ENCODE results near the gene DNAJB7.
A peak's percentile ranks its signal among the peaks of the same experiment; 100 is the strongest.
"Not testable (repeated sequence)": the region's sequence is repeated elsewhere in the genome, so short reads cannot be mapped to it uniquely, and the experiment has no call there.

DNAJB7 gene

DNA sequence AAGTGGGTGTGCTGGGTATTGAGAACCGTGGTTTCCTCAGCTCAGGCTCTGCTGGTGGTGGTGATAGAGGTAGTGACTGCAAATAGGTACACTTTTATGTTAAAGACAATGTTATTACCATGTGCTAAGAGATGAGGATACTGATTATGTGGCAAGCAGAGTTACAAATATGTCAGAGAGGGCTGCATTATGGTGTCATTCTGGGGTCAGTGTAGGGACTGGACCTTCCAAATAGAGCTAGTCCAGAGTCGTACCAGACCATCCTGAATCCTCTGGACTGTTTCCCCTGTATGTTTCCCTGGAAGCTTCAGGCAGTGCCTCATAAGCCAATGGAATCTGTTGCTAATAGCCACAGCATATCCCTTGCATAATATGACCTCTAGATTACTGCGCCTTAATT lies at the start of gene DNAJB7:
TSS of gene DNAJB7 (minus strand) at position 101 of the 400 bp plus-strand sequence. CDS start 119 bp downstream, outside the sequence.
- DNase-seq, result no peak

DNA sequence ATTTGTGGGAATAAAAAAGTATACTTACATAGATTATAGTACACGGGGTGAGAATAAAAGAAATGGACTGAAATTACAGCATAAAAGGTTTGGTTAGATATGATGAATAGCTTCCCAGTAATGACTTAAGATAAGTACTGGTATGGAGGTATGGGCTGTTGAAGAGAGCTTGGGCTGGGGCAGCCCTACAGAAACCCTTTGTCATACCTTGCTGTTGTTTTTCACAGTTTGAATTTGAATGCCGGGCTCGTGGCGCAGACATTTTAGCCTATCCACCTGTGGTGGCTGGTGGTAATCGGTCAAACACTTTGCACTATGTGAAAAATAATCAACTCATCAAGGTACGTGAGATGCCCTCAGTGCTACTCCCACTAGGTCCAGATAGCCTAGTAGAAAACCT lies 47.0 kb upstream of the DNAJB7 start:
- no peak for DNase-seq

DNA sequence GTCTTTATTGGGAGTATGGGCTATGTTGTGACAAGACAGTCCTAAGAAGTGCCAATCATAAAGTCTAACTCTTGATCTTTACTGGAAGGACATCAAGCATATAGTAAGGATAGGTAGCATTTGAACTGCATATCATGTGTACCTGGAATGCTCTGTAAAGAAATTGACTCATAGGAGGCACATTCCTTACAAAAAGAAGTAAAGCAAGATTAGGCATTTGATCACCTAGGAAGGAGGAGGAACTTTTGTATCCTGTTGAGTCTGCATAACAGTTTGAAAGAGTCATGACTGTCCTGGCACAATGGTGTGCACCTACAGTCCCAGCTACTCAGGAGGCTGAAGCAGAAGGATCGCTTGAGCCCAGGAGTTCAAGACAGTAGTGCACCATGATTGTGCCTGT lies 42.2 kb upstream of the DNAJB7 start:
- no peak for DNase-seq

DNA sequence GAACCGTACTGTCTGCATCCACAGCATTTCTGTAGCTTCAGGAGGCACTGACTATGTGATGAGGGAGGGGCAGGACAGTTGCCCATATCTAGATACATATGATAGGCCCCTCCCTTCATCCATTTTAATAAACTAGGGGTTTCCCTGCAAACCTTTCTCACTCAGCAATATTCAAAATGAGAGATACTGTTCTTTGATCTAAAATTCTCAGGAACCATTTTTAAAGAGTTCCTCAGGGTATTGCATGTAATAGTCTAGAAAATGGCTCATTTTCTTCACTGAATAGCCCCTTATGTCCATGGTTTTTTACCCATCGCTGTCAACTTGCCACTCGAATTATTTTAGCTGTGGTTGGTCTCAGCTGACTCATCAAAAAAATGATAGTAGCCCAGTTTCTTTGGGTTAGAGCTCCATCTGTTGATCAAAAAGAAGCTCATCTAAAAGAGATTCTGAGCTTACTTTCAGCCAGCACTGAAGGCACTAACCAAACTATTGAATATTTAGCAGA lies 37.0 kb upstream of the DNAJB7 start:
- peak in 1 of 2 experiments; percentile 6 for DNase-seq

DNA sequence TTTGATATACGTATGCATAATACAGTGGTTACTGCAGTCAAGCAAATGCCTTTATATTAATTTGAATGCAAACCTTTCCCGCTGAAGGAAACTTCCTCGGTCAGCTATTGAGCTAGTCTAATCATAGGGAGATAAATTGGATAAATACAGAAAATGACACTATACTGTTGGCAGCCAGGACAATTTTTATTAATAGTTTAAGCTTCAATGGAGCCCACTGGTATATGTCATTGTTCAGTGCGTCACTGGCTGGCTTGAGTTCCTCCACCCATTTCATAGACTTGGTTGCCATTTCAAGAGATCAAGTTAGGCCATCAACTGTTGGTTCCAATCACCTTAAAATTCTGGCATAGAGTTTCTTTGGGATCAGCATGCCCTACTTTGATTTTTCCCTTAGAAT lies 32.5 kb upstream of the DNAJB7 start:
- DNase-seq, result no peak

DNA sequence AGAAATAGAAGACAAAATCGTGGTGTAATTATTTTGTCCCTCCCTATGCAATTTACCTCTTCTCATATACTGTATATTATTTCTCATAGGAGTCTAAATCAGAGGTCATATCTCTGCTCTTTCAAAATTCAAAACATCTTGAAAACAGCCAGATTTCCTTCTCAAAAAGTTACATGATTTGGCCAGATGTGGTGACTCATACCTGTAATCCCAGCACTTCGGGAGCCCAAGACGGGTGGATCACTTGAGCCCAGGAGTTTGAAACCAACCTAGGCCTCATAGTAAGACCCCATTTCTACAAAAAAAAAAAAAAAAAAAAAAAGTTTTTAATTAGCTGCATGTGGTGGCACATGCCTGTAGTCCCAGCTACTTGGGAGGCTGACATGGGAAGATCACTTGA lies 29.0 kb upstream of the DNAJB7 start:
- DNase-seq, result no peak

DNA sequence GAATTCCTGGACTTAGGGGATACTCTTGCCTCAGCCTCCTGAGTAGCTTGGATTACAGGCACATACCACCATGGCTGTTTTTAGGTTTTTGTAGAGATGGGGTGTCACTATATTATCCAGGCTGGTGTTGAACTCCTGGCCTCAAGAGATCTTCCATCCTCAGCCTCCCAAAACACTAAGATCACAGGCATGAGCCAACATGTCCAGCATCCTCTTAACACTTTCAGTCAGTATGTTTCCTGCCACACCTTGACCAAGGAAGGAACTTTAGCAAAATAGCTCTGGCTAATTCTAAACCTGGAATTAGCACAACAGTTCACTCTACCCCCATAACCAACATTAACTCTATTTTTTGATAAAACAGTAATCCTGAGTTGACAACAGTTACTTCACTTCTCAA lies 27.2 kb upstream of the DNAJB7 start:
- DNase-seq, result no peak

DNA sequence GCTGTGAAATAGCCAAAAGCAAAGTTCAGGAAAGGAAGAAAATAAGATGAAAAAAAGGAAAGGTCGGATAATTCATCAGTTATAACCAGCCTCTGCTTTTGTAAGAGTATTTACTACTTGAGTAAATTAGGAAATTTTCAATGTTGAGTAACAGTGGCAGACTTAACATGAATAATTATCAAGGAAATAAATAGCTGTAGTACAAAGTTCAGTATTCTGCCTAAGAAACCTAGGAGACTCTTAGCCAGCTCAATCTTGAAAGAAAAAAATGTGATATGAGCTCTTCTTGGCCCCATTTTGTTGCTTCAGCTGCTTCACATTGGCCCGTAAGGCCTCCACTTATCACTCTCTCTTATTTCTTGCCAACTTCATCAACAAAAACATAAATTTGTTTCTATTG lies 17.0 kb upstream of the DNAJB7 start:
- no peak for DNase-seq

DNA sequence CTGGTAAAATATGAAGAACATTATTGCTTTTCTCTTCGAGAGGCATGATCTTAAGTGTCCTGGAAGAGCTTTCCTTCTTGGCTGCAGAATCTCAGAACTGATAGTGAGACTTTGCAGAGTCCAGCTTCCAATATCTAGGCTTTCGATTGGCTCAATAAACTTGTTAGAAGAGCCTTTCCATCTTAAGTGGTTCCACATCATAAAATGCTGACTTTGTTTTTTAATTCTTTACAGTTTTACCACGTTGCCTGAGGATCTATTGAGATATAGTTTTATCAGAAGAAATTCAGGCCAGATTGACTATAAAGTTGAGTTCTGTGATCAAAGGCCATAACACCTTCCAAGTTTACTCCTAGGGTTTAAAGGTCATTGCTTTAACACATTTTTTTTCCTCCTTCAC lies 15.6 kb upstream of the DNAJB7 start:
- no peak for DNase-seq

DNA sequence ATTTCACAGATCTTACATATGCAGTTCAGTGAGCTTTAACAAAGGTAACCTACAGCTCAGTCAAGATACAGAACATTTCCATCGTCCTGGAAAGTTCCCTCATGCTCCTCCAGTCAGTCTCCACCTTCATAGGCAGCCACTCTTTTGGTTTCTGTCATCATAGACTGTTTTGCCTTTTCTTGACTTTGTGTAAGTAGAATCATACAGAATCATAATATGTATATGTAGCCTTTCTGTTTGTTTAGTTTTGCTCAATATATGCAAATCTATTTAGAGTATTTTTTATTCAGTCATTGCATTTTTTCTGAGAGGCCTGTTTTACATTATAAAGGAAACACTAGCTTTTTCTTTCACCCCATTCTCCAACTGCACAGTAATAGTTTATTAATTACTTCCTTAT lies 15.0 kb upstream of the DNAJB7 start:
- DNase-seq, result no peak

DNA sequence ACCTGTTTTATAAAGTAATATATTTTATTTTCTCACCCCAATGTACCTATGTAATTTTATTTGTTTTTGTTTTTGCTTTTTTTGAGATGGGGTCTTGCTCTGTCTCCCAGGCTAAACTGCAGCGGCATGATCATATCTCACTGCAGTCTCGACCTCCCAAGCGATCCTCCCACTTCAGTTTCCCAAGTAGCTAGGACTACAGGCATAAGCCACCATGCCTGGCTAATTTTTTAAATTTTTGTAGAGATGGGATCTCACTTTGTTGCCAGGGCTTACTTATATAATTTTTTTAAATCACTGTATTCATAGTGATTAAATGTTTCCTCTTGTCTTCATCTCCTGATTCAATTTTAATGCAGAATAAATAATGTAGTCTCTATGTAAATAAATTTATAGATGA lies 13.2 kb upstream of the DNAJB7 start:
- no peak for DNase-seq

DNA sequence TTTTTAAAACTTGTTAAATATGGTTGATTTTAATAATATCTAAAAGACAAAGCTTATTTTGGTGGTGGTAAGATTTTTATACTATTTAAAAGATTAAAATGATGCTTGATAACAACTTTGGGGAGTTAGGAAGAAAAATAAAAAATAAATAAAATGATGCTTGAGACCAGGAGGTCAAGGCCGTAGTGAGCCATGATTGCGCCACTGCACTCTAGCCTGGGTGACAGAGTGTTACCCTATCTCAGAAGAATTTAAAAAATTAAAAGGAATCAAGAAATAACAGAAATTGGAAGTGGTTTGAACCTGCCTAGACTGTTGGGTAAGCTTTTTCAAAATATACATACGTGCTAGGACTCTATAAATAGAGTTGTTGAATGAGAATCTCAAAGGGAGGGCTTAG lies 12.1 kb upstream of the DNAJB7 start:
- no peak for DNase-seq

DNA sequence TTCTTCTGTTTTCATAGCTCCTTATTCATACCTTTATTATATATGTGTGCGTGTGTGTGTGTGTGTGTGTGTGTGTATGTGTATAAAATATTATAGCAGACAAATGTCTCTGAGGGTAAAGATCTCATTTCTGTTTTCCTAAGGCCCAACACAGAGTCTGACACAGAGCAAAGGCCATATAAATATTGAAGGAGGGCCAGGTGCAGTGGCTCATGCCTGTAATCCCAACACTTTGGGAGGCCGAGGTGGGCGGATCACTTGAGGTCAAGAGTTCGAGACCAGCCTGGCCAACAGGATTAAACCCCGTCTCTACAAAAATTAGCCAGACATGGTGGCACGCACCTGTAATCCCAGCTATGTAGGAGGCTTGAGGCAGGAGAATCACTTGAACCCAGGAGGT lies 6.5 kb upstream of the DNAJB7 start:
- not testable (repeated sequence) for DNase-seq

DNA sequence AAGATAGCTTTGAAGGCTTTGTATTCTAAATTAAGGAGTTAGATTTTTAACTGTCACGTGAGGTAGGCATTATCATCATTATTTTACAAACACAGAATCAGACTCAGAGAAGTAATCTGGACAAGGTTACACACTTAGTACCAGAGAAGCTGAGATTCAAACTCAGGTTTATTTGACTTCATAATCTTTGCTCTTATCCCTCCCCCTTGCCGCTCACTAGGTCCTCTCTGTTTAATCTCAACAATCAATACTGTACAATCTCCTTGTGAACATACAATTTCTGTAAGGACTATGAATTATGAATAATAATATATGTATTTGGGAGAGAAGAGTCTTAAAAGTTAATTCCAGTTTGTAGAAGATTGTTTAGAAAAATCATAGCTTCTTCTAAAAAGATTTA lies 5.2 kb upstream of the DNAJB7 start:
- DNase-seq, result no peak

DNA sequence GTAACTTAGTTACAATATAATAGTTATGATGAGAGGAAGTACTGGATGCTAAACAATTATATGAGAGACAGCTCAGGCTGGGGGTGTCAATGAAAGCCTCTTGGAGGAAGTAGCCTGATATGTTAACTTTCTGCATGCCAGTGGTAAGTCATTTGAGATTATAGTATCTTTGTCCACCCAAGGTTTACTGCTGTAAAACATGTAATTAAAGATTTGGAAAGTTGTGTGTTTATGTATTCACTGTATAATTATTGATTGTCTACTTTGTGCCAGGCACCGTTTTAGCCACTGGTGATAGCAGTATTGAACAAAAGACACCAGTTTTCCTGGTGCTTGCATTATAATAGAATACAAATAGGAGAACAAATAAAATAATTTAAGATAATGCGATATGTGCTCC lies 624 bp upstream of the DNAJB7 start:
- DNase-seq, result no peak

DNA sequence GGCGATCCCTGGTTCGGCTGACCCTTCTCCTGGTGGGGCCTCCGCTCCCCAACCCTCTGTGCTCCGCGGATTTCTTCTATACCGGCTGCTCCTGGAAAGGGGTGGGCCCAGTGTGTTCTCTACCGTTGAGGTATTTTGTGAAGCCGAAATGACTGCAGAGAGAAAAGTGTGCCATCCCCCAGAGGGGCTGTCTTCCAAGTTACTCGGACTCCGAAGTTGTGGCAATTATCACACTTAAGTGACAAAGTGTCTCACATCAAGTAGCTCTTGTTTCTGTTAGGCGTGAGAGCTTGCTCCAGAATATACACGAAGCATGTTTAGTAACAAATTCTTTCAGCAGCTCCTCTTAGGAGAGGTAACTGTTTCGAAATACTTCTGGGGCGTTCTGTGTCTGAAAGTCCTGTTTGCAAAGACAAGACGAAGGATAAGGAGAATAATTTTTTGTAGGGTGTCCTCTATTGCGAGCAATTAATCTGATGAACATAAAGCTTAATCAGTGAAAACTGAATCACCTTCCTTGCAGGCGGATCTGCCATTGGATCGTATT lies 4.5 kb downstream of the DNAJB7 start:
- DNase-seq, result peak in 1 of 2 experiments; percentile 9

DNA sequence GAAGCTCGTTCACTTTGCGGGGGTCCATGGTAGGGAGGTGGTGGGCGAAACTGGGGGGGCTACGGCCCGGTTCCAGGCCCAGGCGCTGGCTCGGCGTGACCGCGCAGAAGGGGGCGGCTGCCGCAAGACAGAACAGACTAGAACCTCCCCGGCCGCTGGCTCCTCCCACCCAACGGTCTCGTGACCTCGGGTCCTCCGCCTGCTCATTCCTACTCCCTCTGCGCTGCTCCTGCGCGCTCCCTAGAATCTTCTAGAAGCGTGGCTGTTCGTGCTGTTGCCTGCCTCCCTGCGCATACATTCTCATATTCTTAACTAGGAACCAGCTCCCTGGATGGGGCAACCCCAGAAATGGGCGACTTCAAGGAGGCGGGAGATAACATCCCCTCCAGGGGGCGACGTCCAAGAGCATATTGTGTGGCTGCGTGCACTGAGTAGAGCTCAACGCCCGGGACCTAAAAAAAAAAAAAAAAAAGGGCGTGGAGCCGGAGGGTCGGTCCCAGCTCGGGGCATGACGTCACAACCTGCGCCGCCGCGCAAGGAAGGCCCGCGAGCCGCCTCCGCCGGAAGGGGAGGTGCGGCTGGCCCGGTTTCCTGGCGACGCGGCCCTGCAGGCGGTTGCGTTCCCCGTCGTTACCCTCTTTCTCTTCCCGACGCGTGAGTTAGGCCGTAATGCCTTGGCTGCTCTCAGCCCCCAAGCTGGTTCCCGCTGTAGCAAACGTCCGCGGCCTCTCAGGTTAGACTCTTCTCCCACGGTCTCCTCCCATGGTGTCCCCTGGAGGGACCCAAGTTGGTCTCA lies 5.2 kb downstream of the DNAJB7 start, which contains the start of the genes ST13 and XPNPEP3:
TSS of gene ST13 (minus strand) at position 127 of the 796 bp plus-strand sequence. CDS start at position 28, 99 bp downstream.
TSS of gene XPNPEP3 (plus strand) at position 636 of the 796 bp plus-strand sequence. CDS start at position 670, 34 bp downstream.
- peak; percentile 60 to 82 for DNase-seq

DNA sequence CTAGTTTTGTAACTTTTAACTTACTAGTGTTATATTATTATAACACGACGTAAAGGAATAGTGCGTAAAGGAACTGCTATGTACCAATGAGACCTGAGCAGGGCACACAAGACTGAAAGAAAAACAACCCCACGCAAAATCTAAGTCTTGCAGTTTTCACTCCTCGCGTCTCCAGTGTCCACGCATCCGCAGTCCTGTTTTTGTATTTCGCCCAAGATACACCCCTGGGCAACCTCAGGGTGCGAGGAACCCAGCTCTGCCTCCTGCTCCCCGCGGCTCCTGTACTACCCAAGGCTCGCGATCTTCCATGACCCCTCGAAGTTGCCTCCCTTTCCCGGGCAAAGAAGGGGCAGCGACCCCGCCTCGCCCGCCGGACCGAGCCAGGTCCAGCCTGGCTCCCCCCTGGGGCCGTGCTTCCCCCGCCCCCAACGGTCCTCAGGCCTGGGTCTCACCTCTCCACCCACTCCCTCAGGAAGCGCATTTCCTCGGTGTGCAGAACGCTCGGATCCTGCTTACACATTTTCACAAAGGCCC lies 5.9 kb downstream of the DNAJB7 start:
- DNase-seq, result no peak

DNA sequence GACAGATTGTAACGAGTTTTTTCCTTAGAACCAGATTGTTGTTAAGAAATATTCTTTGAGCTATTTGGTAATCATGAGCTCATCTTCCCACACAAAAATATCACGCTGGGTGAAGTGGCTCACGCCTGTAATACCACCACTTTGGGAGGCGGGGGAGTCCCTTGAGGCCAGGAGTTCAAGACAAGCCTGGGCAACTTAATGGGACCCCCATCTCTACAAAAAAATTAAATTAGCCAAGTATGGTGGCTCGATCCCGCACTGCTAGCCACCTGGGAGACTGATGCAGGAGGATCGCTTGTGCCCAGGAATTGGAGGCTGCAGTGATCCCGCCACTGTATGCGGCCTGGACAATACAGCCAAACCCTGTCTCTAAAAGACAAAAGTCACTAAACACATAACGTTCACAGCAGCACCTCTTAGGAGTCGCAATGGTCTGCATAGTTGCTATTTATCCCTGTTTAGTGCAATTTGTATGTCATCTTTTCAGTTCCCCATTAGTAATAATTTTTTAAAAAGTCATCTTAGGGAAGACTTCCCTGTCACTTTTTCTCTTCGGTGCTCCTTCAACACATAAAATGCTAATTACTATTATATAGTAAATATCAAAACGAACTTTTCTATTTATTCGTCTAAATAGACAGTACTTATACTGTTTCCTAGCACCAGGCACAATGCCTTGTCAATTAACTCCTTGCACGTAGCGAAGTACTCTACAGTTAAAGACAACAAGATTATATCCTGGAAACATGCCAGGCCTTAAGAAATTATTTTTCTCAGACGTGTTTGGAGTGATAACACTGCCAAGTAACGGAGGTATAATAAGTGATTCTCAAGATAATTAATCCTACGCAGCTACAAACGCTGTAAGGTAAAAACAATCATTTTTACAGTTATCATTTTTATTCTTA lies 6.6 kb downstream of the DNAJB7 start:
- no peak for DNase-seq

DNA sequence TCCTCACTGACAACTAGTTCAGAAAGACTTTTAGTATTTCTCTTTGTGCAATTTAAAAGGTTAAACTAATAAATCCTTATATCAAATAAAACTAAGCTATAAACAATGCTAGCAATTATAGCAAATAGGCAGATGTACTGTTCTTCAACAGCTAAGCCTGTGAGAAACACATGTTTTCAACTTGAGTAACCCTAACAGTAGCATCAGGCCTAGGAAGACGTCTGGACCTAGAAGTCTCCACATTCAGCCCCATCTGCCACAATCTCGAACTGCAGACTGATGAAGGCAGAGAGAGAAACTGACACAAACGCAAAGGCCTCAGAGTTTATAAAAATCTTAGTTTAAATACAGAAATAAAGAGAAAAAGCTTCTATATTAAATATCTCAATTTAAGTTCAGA lies 8.0 kb downstream of the DNAJB7 start:
- DNase-seq, result no peak

DNA sequence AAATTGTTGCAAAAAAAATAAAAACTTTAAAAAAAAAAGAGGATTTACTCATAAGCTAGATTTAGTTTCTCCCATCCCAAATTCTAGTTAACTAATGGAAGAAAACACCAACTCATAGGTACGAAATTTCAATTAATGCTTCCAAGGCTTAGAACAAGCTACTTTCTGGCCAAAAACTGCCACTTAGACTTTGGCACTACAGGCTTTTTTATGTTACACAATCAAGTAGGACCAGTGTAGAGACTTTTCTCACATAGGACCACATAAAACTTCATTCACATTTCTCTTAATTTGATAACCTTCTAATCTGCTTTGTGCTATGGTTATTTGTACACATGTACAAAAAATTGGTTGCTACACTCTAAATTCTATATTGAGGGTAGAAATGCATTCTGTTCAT lies 8.6 kb downstream of the DNAJB7 start:
- no peak for DNase-seq

DNA sequence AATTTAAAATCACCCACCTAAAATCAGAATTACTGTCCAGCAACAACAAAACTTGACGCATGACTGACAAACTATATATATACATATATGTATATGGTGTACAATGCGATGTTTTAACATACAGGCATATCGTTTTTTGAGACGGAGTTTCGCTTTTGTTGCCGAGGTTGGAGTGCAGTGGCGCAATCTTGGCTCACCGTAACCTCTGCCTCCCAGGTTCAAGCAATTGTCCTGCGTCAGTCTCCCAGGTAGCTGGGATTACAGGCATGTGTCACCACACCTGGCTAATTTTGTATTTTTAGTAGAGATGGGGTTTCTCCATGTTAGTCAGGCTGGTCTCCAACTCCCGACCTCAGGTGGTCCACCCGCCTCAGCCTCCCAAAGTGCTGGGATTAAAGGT lies 16.1 kb downstream of the DNAJB7 start:
- not testable (repeated sequence) for DNase-seq

DNA sequence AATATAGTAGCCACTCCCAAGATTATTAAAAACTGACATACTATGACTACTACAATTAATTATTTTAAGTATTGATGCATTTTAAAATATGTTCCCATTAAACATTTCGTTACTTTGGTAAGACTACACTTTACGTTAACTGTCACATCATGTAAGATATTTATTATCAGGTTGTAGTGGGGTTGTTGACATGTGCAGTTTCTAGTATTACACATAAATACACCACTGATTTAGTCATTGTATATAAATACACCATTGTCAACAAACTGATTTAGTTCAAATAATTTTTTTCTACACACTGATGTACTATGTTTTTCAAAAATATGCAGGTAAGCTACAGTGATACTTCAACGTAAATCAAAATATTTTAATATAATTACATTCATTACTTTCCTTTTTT lies 17.0 kb downstream of the DNAJB7 start:
- DNase-seq, result no peak

All from cerebellar nuclear complex (tissue), 1 donor.